GM21367 (cell line): ENCODE results near the gene EZH2.

Source experiments
- ATAC-seq: cut with Tn5 transposase; IDR thresholded peaks from one replicate; pipeline ENCODE4 v1.9.1; 2021; ENCODE audit not compliant: unreplicated experiment

The EZH2 gene

GRCh38 chr7:148809856-148810255 is 74.2 kb downstream of the EZH2 start:
- no peak for ATAC-seq

DNA sequence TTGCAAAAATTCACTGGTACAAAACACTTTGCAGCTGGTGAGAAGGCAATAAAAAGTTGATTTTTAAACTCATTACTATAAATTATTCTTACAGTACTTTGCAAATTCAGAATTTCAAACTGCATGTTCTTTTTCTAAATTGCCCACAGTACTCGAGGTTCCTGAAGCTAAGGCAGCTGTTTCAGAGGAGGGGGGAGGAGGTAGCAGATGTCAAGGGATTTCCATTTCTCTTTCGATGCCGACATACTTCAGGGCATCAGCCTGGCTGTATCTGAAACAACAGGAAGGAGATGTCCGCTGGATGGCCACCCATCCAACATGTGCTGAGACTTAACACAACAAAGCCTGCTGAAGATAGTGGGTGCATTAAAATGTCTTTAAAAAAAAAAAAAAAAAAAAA is 76.7 kb downstream of the EZH2 start:
- ATAC-seq = no peak

DNA sequence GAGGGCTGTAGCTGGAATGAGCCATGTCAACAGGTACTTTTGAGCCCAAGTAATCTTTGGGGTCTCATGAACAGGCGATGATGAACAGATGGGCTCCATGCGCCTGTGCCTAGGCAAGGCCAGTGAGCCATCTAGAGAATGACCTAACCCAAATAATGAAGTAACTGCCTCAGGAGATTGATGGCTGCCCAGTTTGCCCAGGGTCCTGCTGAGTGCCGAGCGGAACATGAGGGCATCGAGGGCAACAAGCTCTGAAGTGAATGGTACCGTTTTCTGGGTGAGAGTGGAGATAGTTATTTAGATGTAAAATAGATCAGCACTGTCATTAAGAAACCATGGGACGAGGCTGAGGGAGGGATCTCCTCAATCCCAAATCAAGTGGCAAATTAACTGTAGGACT is 77.9 kb downstream of the EZH2 start:
- ATAC-seq = no peak

DNA sequence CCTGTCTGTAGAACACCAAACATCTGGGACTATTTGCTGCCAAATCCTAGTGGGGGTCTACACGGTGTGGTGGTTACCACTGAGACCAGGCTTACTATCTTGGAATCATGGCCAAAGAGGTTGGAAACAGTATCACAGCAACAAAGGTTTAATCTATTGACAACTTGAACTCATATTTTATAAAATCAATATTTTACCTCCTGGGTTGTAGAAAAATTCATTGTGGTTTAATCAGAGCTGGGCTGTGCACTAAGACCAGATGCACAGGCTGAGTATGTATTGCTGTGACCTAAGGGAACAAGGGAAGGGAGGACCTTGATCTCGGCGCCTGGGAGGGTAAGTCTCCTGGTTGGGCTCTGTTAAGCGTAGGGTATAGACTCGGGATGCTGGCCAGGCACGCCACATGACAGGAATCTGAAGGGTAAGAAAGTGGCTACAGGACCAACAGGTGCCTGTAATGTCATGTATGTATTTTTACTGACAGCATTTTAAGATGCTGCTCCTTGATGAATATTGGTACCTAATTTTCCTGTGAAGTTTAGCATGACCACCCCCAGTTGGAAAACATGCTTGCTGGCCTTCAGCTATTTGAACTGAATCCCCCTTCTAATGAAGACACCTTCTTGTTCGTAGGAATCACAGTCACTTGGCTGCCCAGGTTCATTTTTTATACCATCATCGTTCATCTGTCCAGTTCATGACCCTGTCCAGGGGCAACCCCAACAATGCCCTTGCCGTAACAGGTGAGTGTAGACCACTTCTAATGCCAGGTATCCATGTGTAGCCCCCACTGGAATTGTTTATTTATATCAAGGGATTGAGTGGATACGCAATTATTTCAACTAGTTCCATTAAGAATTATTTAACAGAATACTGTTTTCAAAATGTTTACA is 79.5 kb downstream of the EZH2 start:
- no peak for ATAC-seq

DNA sequence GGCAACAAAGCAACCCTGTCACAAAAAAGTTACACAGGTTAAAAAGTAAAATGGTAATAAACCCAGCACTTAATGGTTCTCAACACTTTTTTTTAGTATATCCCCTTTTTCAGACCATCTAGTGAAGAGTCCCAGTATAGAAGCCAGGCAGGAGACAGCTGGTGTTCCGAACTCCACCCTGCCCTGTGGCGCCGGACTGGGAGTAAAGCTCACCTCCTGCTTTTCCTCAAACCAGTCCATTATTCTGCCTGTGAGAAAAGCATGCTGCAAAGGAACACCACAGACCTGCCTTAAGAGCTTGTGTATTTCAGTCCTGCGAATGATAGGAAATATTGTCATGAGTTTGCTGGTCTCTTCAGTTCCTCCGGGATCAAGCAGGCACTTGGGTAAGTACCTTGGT is 81.0 kb downstream of the EZH2 start:
- no peak for ATAC-seq

DNA sequence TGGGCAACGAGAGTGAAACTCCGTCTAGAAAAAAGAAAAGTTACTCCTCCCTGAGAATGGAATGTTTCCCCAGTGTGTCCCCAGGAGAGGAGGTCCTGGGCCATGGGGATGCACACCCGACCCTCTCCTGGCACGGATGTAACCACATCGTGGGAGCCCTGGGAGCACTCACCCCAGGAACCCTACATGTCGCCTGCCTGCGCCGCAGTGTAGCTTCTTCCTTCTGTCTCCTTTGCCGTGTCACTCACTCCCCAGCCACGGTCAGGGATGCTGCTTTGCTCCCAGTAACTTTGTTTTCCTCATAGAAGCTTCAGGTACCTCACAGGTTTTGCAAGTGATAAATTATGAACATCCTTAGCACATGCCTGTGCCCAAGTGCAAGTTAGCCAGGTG is 82.0 kb downstream of the EZH2 start:
- ATAC-seq = no peak

DNA sequence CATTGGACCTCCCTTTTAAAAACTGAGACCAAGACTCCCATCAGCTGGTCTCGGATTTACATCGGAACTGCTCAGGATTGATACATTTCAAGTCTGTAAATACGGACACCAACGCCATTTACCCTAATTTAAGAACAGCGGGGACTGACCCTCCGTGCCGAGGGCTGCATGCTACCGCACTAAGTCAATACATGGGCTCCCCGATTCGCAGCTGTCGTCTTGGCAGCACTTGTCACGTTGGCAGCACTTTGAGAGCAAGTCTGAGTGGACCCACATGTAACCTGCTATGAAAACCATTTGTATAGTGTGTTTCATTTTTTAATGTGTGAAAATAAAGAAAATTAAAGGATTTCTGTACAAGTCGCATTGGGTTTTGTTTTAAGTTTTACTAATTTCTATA is 83.4 kb downstream of the EZH2 start:
- ATAC-seq = no peak

GRCh38 chr7:148799893-148800555 is 84.1 kb downstream of the EZH2 start:
- ATAC-seq = no peak

DNA sequence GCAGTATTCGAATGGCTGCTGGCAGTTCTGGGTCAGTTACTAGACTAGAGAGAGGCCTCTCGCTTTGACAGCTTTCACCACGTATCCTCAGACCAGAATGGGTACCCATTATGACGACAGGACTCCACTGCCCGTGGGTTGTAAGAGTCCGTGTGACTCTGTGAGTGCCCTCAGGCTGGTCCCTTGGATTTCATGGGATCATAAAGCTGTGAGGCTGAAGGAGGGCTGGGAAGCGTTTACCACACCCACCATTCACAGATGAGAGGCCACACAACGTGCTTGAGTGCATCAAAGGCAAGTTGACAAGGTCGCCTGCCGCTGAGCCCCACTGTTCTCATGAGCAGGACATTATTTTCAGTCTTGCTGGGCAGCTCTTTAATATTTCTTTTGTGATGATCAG is 87.2 kb downstream of the EZH2 start:
- no peak for ATAC-seq

DNA sequence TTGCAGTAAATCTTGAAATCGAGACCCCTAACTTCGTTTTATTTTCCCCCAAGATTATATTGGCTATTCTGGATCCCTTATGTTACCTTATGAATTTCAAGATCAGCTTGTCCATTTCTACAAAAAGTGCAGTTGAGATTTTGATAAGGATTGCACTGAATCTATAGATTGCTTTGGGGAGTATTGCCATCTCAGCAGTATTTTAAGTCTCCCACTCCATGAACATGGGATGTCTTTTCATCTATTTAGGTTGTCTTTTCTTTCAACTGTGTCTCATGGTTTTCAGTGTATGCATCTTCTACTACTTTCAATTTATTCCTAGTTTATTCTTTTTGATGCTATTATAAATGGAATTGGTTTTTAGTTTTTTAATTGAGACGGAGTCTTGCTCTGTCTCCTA is 89.6 kb downstream of the EZH2 start:
- ATAC-seq = no peak

GRCh38 chr7:148793590-148793989 is 90.5 kb downstream of the EZH2 start:
- no peak for ATAC-seq

DNA sequence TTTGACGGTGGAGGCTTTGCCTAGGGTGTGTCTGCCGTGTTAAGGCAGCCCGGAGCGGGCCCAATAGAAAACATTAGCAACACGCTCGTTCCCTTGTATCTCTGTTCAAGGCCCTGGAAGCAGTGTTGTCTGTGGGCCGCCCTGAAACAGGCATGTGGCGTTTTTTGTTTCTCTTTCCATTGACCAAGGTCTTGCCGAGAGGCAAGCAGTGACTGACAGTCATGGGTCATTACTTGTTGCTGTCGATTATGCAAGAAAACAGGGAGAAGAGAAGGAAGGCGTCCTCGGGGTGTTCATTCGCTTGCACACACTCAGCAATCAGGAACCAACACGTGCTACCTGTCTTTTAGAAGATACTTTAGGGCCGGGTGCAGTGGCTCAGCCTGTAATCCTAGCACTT is 92.5 kb downstream of the EZH2 start:
- no peak for ATAC-seq

- ATAC-seq = no peak
Measured at GRCh38 chr7:148790850-148791249, 93.2 kb downstream of the EZH2 start.

GRCh38 chr7:148790131-148790726 is 93.9 kb downstream of the EZH2 start:
- ATAC-seq = no peak

DNA sequence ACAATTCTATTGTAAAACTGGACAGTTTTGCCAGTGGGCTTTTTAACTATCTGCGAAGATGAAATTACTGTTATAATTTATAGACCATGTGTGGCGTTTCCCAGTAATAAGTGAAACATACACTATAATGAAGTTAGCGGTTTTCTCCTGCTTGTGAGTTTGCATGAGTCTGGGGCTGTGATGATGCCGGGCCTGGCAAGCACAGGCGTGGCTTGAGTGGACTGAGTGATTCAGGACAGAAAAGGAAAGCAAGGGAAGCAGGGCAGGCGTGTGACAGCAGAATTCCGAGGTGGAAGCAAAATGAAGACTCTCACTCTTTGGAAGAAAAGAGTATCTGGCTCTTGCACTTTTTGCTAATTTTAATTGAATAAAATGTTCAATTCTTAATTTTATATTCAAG is 94.9 kb downstream of the EZH2 start:
- no peak for ATAC-seq

GRCh38 chr7:148787571-148788295 is 96.4 kb downstream of the EZH2 start:
- no peak for ATAC-seq

DNA sequence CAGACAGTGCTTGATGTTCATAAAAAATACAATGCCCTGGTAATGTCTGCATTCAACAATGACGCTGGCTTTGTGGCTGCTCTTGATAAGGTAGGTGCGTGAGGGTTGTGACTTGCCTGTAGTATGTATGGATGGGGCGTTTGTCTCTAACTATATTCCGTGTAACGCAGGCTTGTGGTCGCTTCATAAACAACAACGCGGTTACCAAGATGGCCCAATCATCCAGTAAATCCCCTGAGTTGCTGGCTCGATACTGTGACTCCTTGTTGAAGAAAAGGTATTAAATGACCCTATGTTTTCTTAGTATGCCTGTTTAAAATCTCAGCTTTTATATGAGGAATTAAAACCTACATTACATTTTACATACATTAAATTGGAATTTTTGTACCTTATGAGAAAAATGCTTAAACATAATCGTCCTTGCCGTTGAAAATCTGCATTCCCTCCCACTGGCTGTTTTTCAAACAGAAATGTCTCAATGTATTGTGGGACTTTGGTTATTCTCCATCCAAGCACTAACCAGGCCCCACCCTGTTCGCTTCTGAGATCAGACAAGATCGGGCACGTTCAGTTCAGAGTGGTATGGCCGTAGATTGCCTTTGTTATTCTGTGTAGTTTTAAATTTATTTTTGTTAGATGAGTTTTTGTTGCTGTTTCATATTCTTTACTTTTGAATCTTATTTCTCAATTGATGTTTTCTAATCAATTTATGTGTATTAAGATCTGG is 100.1 kb downstream of the EZH2 start:
- ATAC-seq = no peak

GRCh38 chr7:148782757-148783456 is 101.2 kb downstream of the EZH2 start:
- no peak for ATAC-seq

- ATAC-seq = no peak
Measured at GRCh38 chr7:148774471-148774870, 109.6 kb downstream of the EZH2 start.

GRCh38 chr7:148773334-148773733 is 110.8 kb downstream of the EZH2 start:
- ATAC-seq = peak; percentile 85
